Stomach (tissue), 9 donors: ENCODE results near the gene EN2. TPM values are rescaled to one million over a fixed set of nuclear protein-coding genes. Genes with fewer than 3 reads are reported as not detected.

Experiments used
- DNase-seq, 2 donors: peaks; one replicate each; pipeline versions ENCODE4 v3.0.0 to v3.0.0-alpha.2; 2013 to 2019
- H3K27ac ChIP-seq, 5 donors: fragments of 200-600 bp in 4 of 5; sonication (generic) in 4 of 5; one replicate each; pipeline ENCODE4 v1.5.1; 2013 to 2019; ENCODE audit warnings: mild to moderate bottlenecking in 1 of 5, moderate library complexity in 1 of 5
- H3K27me3 ChIP-seq, 3 donors: fragments of 200-600 bp; sonication (generic); one replicate each; pipeline ENCODE4 v1.5.1; 2017 to 2019; ENCODE audit warnings: mixed run types in 1 of 3
- H3K36me3 ChIP-seq, 4 donors: fragments of 200-600 bp; sonication (generic); 1 replicate in 3 of 4; 2 replicates in 1 of 4; pipeline ENCODE4 v1.5.1; 2016 to 2019
- H3K4me1 ChIP-seq, 4 donors: fragments of 200-600 bp; sonication (generic); one replicate each; pipeline ENCODE4 v1.5.1; 2016 to 2019
- H3K4me3 ChIP-seq, 4 donors: fragments of 200-600 bp; sonication (generic) in 3 of 4; one replicate each; pipeline ENCODE4 v1.5.1; 2016 to 2019; ENCODE audit warnings: mild to moderate bottlenecking in 1 of 4
- H3K9me3 ChIP-seq, 4 donors: fragments of 200-600 bp; sonication (generic); one replicate each; pipeline ENCODE4 v1.5.1; 2016 to 2019
- EP300 ChIP-seq: sonication (generic); formaldehyde crosslinking; IDR thresholded peaks from one replicate; pipeline ENCODE4 v1.6.1; 2017; ENCODE audit warnings: antibody characterized with exemption
- POLR2A ChIP-seq, 4 donors: fragments of 450-650 bp; IDR thresholded peaks; one replicate each; pipeline ENCODE4 v1.6.1; 2016; ENCODE audit warnings: antibody characterized with exemption in 4 of 4, control low read depth in 2 of 4, mild to moderate bottlenecking in 1 of 4, moderate library complexity in 1 of 4
- POLR2AphosphoS5 ChIP-seq, 3 donors: sonication (generic); formaldehyde crosslinking; IDR thresholded peaks; one replicate each; pipeline ENCODE4 v1.6.1; 2016; ENCODE audit warnings: antibody characterized with exemption in 3 of 3
- WGBS, 5 donors: extraction: QIAGEN DNeasy Blood & Tissue Kit in 3 of 5; methylation state at CpG; one replicate each; pipeline versions ENCODE4 v1.1.5 to v1.1.7; 2013 to 2018; 5-methylcytosine and 5-hydroxymethylcytosine counted together
- intact Hi-C: fragments of 100-400 bp; cut with DNase I; formaldehyde crosslinking; loops from one replicate; pipeline ENCODE4 v1.15.1; 2023; ENCODE audit warnings: low total_unique reads
- polyA plus RNA-seq, 3 donors: library from polyadenylated mRNA; stranded (reverse); fragments of 200-250 nt; gene quantifications; one replicate each; pipeline ENCODE4 v1.2.3, GENCODE V29; 2013
- total RNA-seq, 5 donors: library from RNA; depleted of rRNA; stranded (reverse); fragments of >200 nt; gene quantifications; one replicate each; pipeline versions ENCODE4 v1.1.0 to v1.2.3, GENCODE V29; 2014 to 2016
- TF ChIP-seq, protein P1 (sequence below), 7 experiments: fragments of 450-650 bp in 4 of 7; fragments of 200-600 bp in 3 of 7; sonication (generic) in 3 of 7; IDR thresholded peaks; one replicate each; pipeline ENCODE4 v1.5.1; 2016 to 2019; ENCODE audit warnings: antibody characterized with exemption in 7 of 7, control low read depth in 2 of 7, mild to moderate bottlenecking in 1 of 7
- donor health status: healthy with polysubstance abuse.
- donor health status: Bipolar disorder and iron deficiency.
- donor health status: healthy.

The EN2 gene
- total and polyA plus RNA-seq, 8 donors, result 0.03 TPM; not detected in 7

DNA sequence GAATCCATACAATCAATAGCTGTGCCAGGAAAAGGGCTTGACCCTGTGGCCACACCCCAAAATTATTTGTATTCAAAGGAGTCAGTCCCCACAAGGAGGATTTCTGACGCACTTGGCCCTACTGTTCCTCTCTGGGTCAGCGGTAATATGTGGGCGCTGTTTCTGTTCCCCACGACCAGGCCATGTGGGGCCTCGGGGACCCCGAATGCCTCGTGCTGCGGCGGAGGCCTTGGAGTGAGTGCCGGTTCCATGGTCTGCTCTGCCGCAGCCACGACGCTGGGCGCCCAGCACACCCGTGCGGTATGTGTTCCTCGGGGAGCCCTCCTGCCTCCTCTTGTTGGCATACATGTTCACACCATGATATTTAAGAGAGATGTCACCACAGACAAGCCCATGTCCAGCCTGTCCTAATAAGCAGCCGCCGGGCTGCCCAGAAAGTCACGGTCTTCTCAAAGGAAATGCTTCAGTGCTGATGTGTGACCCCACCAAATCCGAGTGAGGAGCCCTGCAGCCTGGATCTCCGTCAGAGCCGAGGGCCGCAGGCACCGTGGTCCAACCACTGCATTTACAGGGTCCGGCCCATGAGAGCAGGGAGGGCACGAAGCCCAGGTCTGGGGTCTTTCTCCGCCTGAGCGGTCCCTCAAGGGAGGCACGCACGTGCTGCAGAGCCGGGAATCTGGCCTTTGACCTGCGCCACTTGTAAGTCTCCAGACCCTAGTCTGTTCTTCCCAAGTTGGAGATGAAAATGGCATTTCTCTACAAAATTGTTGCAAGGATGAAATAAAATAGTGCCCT is 36.0 kb downstream of the EN2 start:
- H3K4me1 ChIP-seq, result peaks cover 14 to 17% (median 16%) of the 10 kb centered on the region in 4 donors
- intact Hi-C loops, result loop anchor here (10.0 kb wide), 1 partner anchor 61 kb away; no protein-coding TSS in a partner anchor
- H3K27me3 ChIP-seq, result peaks cover 4 to 90% (median 30%) of the 10 kb centered on the region in 3 donors
- 82 to 91% (median 84%) methylated on average over 26 to 33 of the region's 33 CpGs for WGBS, 5 donors
- H3K36me3 ChIP-seq, result no peaks in the 10 kb centered on the region
- no peak overlapping the region for H3K27ac ChIP-seq
- H3K9me3 ChIP-seq, result no peaks in the 10 kb centered on the region
- DNase-seq, result no peak
- TF ChIP-seq POLR2AphosphoS5 (IDR thresholded peaks at IDR 0.05), result no peak
- TF ChIP-seq EP300, result no peak
- TF ChIP-seq POLR2A (IDR thresholded peaks at IDR 0.05), result no peak
- TF ChIP-seq, protein P1, sequence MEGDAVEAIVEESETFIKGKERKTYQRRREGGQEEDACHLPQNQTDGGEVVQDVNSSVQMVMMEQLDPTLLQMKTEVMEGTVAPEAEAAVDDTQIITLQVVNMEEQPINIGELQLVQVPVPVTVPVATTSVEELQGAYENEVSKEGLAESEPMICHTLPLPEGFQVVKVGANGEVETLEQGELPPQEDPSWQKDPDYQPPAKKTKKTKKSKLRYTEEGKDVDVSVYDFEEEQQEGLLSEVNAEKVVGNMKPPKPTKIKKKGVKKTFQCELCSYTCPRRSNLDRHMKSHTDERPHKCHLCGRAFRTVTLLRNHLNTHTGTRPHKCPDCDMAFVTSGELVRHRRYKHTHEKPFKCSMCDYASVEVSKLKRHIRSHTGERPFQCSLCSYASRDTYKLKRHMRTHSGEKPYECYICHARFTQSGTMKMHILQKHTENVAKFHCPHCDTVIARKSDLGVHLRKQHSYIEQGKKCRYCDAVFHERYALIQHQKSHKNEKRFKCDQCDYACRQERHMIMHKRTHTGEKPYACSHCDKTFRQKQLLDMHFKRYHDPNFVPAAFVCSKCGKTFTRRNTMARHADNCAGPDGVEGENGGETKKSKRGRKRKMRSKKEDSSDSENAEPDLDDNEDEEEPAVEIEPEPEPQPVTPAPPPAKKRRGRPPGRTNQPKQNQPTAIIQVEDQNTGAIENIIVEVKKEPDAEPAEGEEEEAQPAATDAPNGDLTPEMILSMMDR (IDR thresholded peaks at IDR 0.05), result no peak
- H3K4me3 ChIP-seq, result no peak overlapping the region

DNA sequence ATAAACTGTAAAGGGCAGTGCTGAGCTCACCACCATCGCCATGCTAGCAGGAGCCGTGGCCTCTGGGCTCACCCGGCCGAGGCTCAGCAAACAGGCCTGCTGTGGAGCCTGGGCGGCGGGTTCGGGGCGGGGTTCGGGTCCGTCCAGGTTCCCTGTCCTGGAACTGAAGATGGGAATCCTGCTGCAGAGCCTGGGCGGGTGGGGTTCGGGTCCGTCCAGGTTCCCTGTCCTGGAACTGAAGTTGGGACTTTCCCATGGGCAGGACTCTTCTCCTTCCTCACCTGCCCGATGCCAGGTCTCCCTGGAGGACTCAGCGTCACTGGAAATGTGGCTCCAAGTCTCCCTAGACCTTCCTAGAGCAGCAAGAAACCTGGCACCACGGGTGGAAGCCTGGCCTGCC is 36.6 kb downstream of the EN2 start:
- no peak for DNase-seq
- Histone ChIP-seq H3K4me1 (peaks cover 14 to 17% (median 16%) of the 10 kb centered on the region in 4 donors), H3K9me3 (no peaks in the 10 kb centered on the region), H3K4me3 (no peak overlapping the region), H3K27ac (no peak overlapping the region), H3K27me3 (peaks cover 4 to 90% (median 30%) of the 10 kb centered on the region in 3 donors), H3K36me3 (no peaks in the 10 kb centered on the region)
- intact Hi-C loops, result loop anchor here (10.0 kb wide), 1 partner anchor 60 kb away; no protein-coding TSS in a partner anchor
- WGBS, 5 donors, result 83 to 88% (median 86%) methylated on average over 11 to 16 of the region's 16 CpGs
- no peak for TF ChIP-seq POLR2A (IDR thresholded peaks at IDR 0.05)
- TF ChIP-seq EP300, result no peak
- TF ChIP-seq, protein P1 (IDR thresholded peaks at IDR 0.05), result no peak
- TF ChIP-seq POLR2AphosphoS5 (IDR thresholded peaks at IDR 0.05), result no peak

DNA sequence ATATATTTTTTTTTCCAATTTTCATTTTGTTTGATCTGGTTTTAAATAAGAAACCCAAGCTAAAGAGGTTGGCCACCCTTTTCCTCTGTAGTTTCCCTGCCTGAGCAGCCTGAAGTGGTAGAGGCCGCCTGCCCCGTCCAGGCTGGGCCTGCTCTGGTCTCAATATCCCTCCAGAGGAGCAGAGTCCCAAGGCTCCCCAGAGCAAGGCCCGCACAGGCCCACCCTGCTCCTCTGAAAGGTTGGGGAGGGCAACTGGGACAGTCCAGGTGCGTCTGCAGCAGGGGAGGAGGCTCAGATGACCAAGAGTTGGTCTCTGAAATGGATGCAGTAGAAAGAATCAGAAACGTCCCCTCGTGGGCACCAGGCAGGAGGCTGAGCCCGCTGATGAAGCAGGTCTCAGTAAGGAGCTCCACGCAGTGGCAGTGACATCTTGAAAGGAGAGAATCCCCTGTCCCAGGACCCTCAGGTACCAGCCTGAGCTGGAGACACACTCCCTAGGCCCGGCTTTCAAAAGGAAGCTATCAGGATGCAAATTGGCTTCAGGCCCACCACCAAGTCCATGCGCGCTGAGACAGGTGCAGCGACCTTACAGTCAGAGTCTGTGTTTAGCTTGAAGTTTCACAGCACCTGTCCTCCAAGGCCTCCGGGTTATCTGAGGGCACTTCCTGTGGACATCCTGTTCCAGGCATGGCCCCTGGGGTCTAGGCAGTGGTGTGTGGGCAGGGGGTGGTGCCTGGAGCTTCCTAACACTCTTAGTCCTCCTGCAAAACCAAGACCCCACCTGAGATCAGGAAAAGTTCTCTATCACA is 37.7 kb downstream of the EN2 start:
- intact Hi-C loops, result loop anchor here (10.0 kb wide), 1 partner anchor 59 kb away; no protein-coding TSS in a partner anchor
- peaks cover 4 to 90% (median 20%) of the 10 kb centered on the region in 3 donors for H3K27me3 ChIP-seq
- WGBS, 5 donors, result 81 to 88% (median 84%) methylated on average over 10 to 13 of the region's 13 CpGs
- TF ChIP-seq, protein P1 (IDR thresholded peaks at IDR 0.05), result no peak
- TF ChIP-seq EP300, result no peak
- no peak for TF ChIP-seq POLR2AphosphoS5 (IDR thresholded peaks at IDR 0.05)
- no peak for TF ChIP-seq POLR2A (IDR thresholded peaks at IDR 0.05)
- no peak overlapping the region for H3K27ac ChIP-seq
- H3K36me3 ChIP-seq, result no peaks in the 10 kb centered on the region
- no peak for DNase-seq
- H3K4me3 ChIP-seq, result no peak overlapping the region
- peaks cover 7 to 9% (median 8%) of the 10 kb centered on the region in 4 donors for H3K4me1 ChIP-seq
- no peaks in the 10 kb centered on the region for H3K9me3 ChIP-seq
